IMR-90 (cell line): ENCODE measurements around the gene SERPIND1. TPM values are rescaled to one million over a fixed set of nuclear protein-coding genes. Genes with fewer than 3 reads are reported as not detected.
"Not testable (repeated sequence)": the region's sequence is repeated elsewhere in the genome, so short reads cannot be mapped to it uniquely, and the experiment has no call there.

ENCODE experiments used
- ATAC-seq: fragments of 200-7000 bp; cut with Tn5 transposase; 2 replicates; pipeline ENCODE4 v1.9.1; 2020; ENCODE audit warnings: low read depth, mild to moderate bottlenecking, moderate library complexity
- BruUV-seq: library from RNA; stranded (reverse); fragments of 400-500 nt; replicated peaks from 2 replicates; lab custom pipeline; 2021; lab: Mats Ljungman, UMichigan
- CTCF ChIA-PET: fragments of 300-600 bp; formaldehyde crosslinking; extraction: SDS; loops from one replicate; lab custom pipeline; 2021; ENCODE audit warnings: antibody characterized with exemption; lab: Yijun Ruan, JAX
- POLR2A ChIA-PET: fragments of 300-600 bp; sonication (Branson Sonifier 250); formaldehyde crosslinking; loops from one replicate; lab custom pipeline; 2022; ENCODE audit warnings: antibody characterized with exemption; ENCODE audit not compliant: unreplicated experiment; lab: Charles Lee
- DNase-seq: peaks from one replicate; pipeline ENCODE4 v3.0.0; 2013
- H2AFZ ChIP-seq: replicated peaks from 2 replicates; pipeline ENCODE3; 2013; ENCODE audit warnings: low read length, mild to moderate bottlenecking; ENCODE audit not compliant: poor library complexity
- H2AK5ac ChIP-seq: 2 replicates; pipeline ENCODE4 v1.6.1; 2013; ENCODE audit warnings: low read depth, low read length, inconsistent platforms
- H2AK9ac ChIP-seq: replicated peaks from 2 replicates; pipeline ENCODE3; 2013; ENCODE audit warnings: mild to moderate bottlenecking, low read depth, low read length, moderate library complexity; ENCODE audit not compliant: poor library complexity
- H2BK120ac ChIP-seq: 2 replicates; pipeline ENCODE4 v1.6.1; 2013; ENCODE audit warnings: low read depth, low read length, inconsistent platforms
- H2BK15ac ChIP-seq: 3 replicates; pipeline ENCODE4 v1.6.1; 2013; ENCODE audit warnings: low read depth, low read length, inconsistent platforms
- H2BK20ac ChIP-seq: 2 replicates; pipeline ENCODE4 v1.6.1; 2013; ENCODE audit warnings: low read depth, mild to moderate bottlenecking, inconsistent platforms, low read length, moderate library complexity
- H2BK5ac ChIP-seq: 2 replicates; pipeline ENCODE4 v1.6.1; 2013; ENCODE audit warnings: mild to moderate bottlenecking, low read depth, low read length, inconsistent platforms; ENCODE audit not compliant: poor library complexity, severe bottlenecking
- H3K14ac ChIP-seq: replicated peaks from 2 replicates; pipeline ENCODE4 v1.6.1; 2013; ENCODE audit warnings: low read depth, low read length, inconsistent platforms
- H3K18ac ChIP-seq: 2 replicates; pipeline ENCODE4 v1.6.1; 2013; ENCODE audit warnings: low read depth, low read length, control low read depth
- H3K23ac ChIP-seq: 2 replicates; pipeline ENCODE4 v1.6.1; 2013; ENCODE audit warnings: low read depth, low read length, inconsistent platforms
- H3K27ac ChIP-seq: 2 replicates; pipeline ENCODE4 v1.5.1; 2013; ENCODE audit warnings: mild to moderate bottlenecking, control low read depth, low read length; ENCODE audit not compliant: insufficient read depth
- H3K27me3 ChIP-seq: 2 replicates; pipeline ENCODE4 v1.6.1; 2013; ENCODE audit warnings: low read length; ENCODE audit not compliant: control insufficient read depth, insufficient read depth
- H3K36me3 ChIP-seq: 2 replicates; pipeline ENCODE4 v1.6.1; 2013; ENCODE audit warnings: low read length, mixed read lengths; ENCODE audit not compliant: control insufficient read depth, insufficient read depth
- H3K4ac ChIP-seq: 2 replicates; pipeline ENCODE4 v1.6.1; 2013; ENCODE audit warnings: low read depth, low read length, inconsistent platforms
- H3K4me1 ChIP-seq: 2 replicates; pipeline ENCODE4 v1.6.1; 2013; ENCODE audit warnings: low read length, mixed read lengths; ENCODE audit not compliant: control insufficient read depth, insufficient read depth
- H3K4me2 ChIP-seq: 2 replicates; pipeline ENCODE4 v1.6.1; 2013; ENCODE audit warnings: low read depth, mild to moderate bottlenecking, control low read depth, low read length, moderate library complexity
- H3K4me3 ChIP-seq: 2 replicates; pipeline ENCODE4 v1.5.1; 2013; ENCODE audit warnings: low read depth, mild to moderate bottlenecking, control low read depth, low read length, moderate library complexity; ENCODE audit not compliant: insufficient read depth
- H3K56ac ChIP-seq: 2 replicates; pipeline ENCODE4 v1.6.1; 2013; ENCODE audit warnings: low read length, inconsistent platforms; ENCODE audit not compliant: insufficient read depth; ENCODE audit errors: extremely low read depth
- H3K79me1 ChIP-seq, 2 experiments: 2 replicates each; pipeline ENCODE4 v1.6.1; 2013; ENCODE audit warnings: low read length in 2 of 2, inconsistent platforms in 1 of 2, low read depth in 1 of 2
- H3K9ac ChIP-seq: 2 replicates; pipeline ENCODE4 v1.6.1; 2013; ENCODE audit warnings: low read depth, low read length, control low read depth
- H3K9me1 ChIP-seq: 2 replicates; pipeline ENCODE4 v1.6.1; 2013; ENCODE audit warnings: low read length, inconsistent platforms; ENCODE audit not compliant: insufficient read depth
- H3K9me3 ChIP-seq: 2 replicates; pipeline ENCODE4 v1.6.1; 2013; ENCODE audit warnings: low read length; ENCODE audit not compliant: control insufficient read depth, insufficient read depth
- H4K20me1 ChIP-seq: 2 replicates; pipeline ENCODE4 v1.6.1; 2013; ENCODE audit warnings: low read length, inconsistent platforms; ENCODE audit not compliant: insufficient read depth
- H4K5ac ChIP-seq: 2 replicates; pipeline ENCODE4 v1.6.1; 2013; ENCODE audit warnings: mild to moderate bottlenecking, low read depth, low read length, control low read depth
- H4K8ac ChIP-seq, 2 experiments: 2 replicates each; pipeline ENCODE4 v1.6.1; 2013; ENCODE audit warnings: low read depth in 2 of 2, low read length in 2 of 2, control low read depth in 1 of 2, inconsistent platforms in 1 of 2
- H4K91ac ChIP-seq: 2 replicates; pipeline ENCODE4 v1.6.1; 2013; ENCODE audit warnings: low read depth, low read length, inconsistent platforms; ENCODE audit not compliant: insufficient read depth
- WGBS, 2 experiments: methylation state at CpG; one replicate each; pipeline versions ENCODE4 v1.1.5 to v1.1.7; 2013; ENCODE audit warnings: missing lambda C conversion rate in 2 of 2; ENCODE audit not compliant: insufficient read length in 1 of 2; ENCODE audit errors: extremely low coverage in 2 of 2; 5-methylcytosine and 5-hydroxymethylcytosine counted together
- dilution Hi-C: fragments of 300-500 bp; cut with HindIII; formaldehyde crosslinking; loops from one replicate; pipeline ENCODE4 v1.14.3; 2018; ENCODE audit warnings: low sequenced_read_pairs; ENCODE audit not compliant: unreplicated experiment
- in situ Hi-C: fragments of 300-500 bp; cut with MboI; formaldehyde crosslinking; loops from 3 replicates; pipeline ENCODE4 v1.14.3; 2019; ENCODE audit warnings: low sequenced_read_pairs, inconsistent platforms, mixed read lengths
- intact Hi-C: fragments of 100-400 bp; cut with micrococcal nuclease; formaldehyde crosslinking; loops from 2 replicates; pipeline ENCODE4 v1.10.0; 2022
- polyA plus RNA-seq, 3 experiments: library from polyadenylated mRNA; depleted of rRNA; stranded (reverse); fragments of >200 nt; gene quantifications; 2 replicates each; pipeline ENCODE4 v1.2.3, GENCODE V29; 2012; ENCODE audit warnings: low replicate concordance in 1 of 3
- total RNA-seq: library from RNA; depleted of rRNA; stranded (reverse); fragments of >200 nt; gene quantifications from 2 replicates; pipeline ENCODE4 v1.2.3, GENCODE V29; 2012

The SERPIND1 gene
- total and polyA plus RNA-seq, 2 of the 4 experiments (the other 2 are of a cell fraction), result 0.12 TPM; not detected in 1

GRCh38 chr22:20825216-20825615 is 51.3 kb downstream of the SERPIND1 start:
- H3K9me3 ChIP-seq, H3K4ac ChIP-seq, H3K18ac ChIP-seq, H3K9ac ChIP-seq, H3K4me1 ChIP-seq, dilution Hi-C loops, H3K14ac ChIP-seq, H3K27me3 ChIP-seq, H4K20me1 ChIP-seq, H3K9me1 ChIP-seq, H3K4me3 ChIP-seq, H3K23ac ChIP-seq, H3K4me2 ChIP-seq, H2BK120ac ChIP-seq, H2AK9ac ChIP-seq, H2BK5ac ChIP-seq, POLR2A ChIA-PET, H4K91ac ChIP-seq, intact Hi-C loops, H2AK5ac ChIP-seq, H2BK15ac ChIP-seq, DNase-seq, H3K27ac ChIP-seq, H3K36me3 ChIP-seq, BruUV-seq, H4K5ac ChIP-seq, H4K8ac ChIP-seq, ATAC-seq, H2BK20ac ChIP-seq, H2AFZ ChIP-seq, CTCF ChIA-PET, in situ Hi-C loops, H3K56ac ChIP-seq: not testable (repeated sequence)
- peaks cover 7 to 12% of the 10 kb centered on the region in 2 experiments; a peak in 3 of 4 replicates for H3K79me1 ChIP-seq
- WGBS, 2 experiments, result 100% methylated on average over 3 of the region's 4 CpGs; no CpG with 5 or more reads in 1 of the 2 experiments
